K562 (cell line): Measurements from ENCODE around the gene ZNF276. TPM values are rescaled to one million over a fixed set of nuclear protein-coding genes. Genes with fewer than 3 reads are reported as not detected.
A peak's percentile ranks its signal among the peaks of the same experiment; 100 is the strongest.

Source experiments
- BACH1 ChIP-seq: fragments of 200-800 bp; sonication (Bioruptor generic); IDR thresholded peaks from 2 replicates; pipeline ENCODE4 v1.6.1; 2016; ENCODE audit warnings: missing genetic modification characterization, missing compliant biosample characterization
- BMI1 ChIP-seq: fragments of 150-350 bp; IDR thresholded peaks from 2 replicates; pipeline ENCODE4 v1.6.1; 2014; ENCODE audit warnings: low read length
- CBFA2T3 ChIP-seq: fragments of 450-650 bp; IDR thresholded peaks from 2 replicates; pipeline ENCODE4 v1.6.1; 2017
- CBX2 ChIP-seq: fragments of 200-600 bp; sonication (generic); IDR thresholded peaks from one replicate; pipeline ENCODE4 v1.6.1; 2012; ENCODE audit warnings: mild to moderate bottlenecking, low read length, inconsistent platforms; ENCODE audit not compliant: insufficient read depth, poor library complexity, severe bottlenecking
- ETS1 ChIP-seq: conservative IDR thresholded peaks from 2 replicates; pipeline ENCODE4 v1.6.1; 2011; ENCODE audit warnings: low read depth, mild to moderate bottlenecking, low read length; ENCODE audit not compliant: control insufficient read depth
- FOXK1 ChIP-seq: sonication (generic); formaldehyde crosslinking; IDR thresholded peaks from 2 replicates; pipeline ENCODE4 v1.8.0; 2022; ENCODE audit warnings: missing genetic modification reagents, mild to moderate bottlenecking, borderline replicate concordance
- HMBOX1 ChIP-seq: sonication (generic); IDR thresholded peaks from 2 replicates; pipeline ENCODE4 v1.6.1; 2016
- KAT7 ChIP-seq: sonication (generic); formaldehyde crosslinking; IDR thresholded peaks from 2 replicates; pipeline ENCODE4 v1.8.0; 2022; ENCODE audit warnings: missing genetic modification reagents, mild to moderate bottlenecking, borderline replicate concordance
- RBFOX2 ChIP-seq: fragments of 200-400 bp; formaldehyde crosslinking; IDR thresholded peaks from 2 replicates; pipeline ENCODE4 v1.6.1; 2017; ENCODE audit warnings: low read depth, mild to moderate bottlenecking, low read length, moderate library complexity
- SAFB ChIP-seq: fragments of 200-400 bp; formaldehyde crosslinking; IDR thresholded peaks from 2 replicates; pipeline ENCODE4 v1.6.1; 2017; ENCODE audit warnings: low read depth, low read length, borderline replicate concordance
- SIN3A ChIP-seq, 2 experiments: fragments of 150-350 bp in 1 of 2; IDR thresholded peaks; 2 replicates each; pipeline ENCODE4 v1.6.1; 2011 to 2016; ENCODE audit warnings: borderline replicate concordance in 2 of 2, low read depth in 2 of 2, low read length in 2 of 2, mild to moderate bottlenecking in 2 of 2, moderate library complexity in 2 of 2; ENCODE audit not compliant: control insufficient read depth in 1 of 2
- TEAD1 ChIP-seq, 2 experiments: fragments of 450-650 bp in 1 of 2; sonication (generic) in 1 of 2; formaldehyde crosslinking; IDR thresholded peaks; 2 replicates each; pipeline versions ENCODE4 v1.4.0 to v1.8.0; 2020 to 2022; ENCODE audit warnings: mild to moderate bottlenecking in 2 of 2, missing genetic modification reagents in 1 of 2
- THAP12 ChIP-seq: fragments of 250-450 bp; sonication (Bioruptor Pico); IDR thresholded peaks from 2 replicates; pipeline ENCODE4 v1.9.0; 2021; ENCODE audit warnings: mild to moderate bottlenecking, inconsistent platforms
- ZNF143 ChIP-seq: sonication (generic); formaldehyde crosslinking; IDR thresholded peaks from 2 replicates; pipeline ENCODE4 v1.9.0; 2022; ENCODE audit warnings: mild to moderate bottlenecking, missing genetic modification reagents
- ZNF197 ChIP-seq: fragments of 200-800 bp; sonication (Bioruptor generic); IDR thresholded peaks from 2 replicates; pipeline ENCODE4 v1.6.1; 2016; ENCODE audit warnings: low read depth, missing genetic modification characterization, missing compliant biosample characterization
- ZNF23 ChIP-seq: fragments of 250-450 bp; sonication (Bioruptor Pico); IDR thresholded peaks from 2 replicates; pipeline ENCODE4 v1.4.0; 2020; ENCODE audit warnings: mild to moderate bottlenecking
- polyA plus RNA-seq, 8 experiments: library from polyadenylated mRNA; depleted of rRNA in 4 of 8; stranded (reverse) in 5 of 8; unstranded in 3 of 8; fragments of >200 nt; fragmentation: Nextera tagmentation in 2 of 8; fragmentation: Illumina TruSeq in 1 of 8; extraction: Ambion mirVana in 2 of 8; extraction: Trizol in 1 of 8; gene quantifications; 2 replicates each; pipeline versions ENCODE4 v1.2.1 to v1.2.3, GENCODE V29; 2011 to 2014; ENCODE audit warnings: inconsistent platforms in 1 of 8, missing spikeins in 1 of 8
- total RNA-seq, 7 experiments: library from RNA; depleted of rRNA in 6 of 7; stranded (reverse); fragments of >200 nt in 6 of 7; fragmentation: Illumina TruSeq in 2 of 7; extraction: Trizol in 2 of 7; gene quantifications; 2 replicates each; pipeline versions ENCODE4 v1.2.1 to v1.2.3, GENCODE V29; 2011 to 2021; ENCODE audit warnings: low replicate concordance in 1 of 7
- TF ChIP-seq, protein P1 (sequence below): fragments of 250-450 bp; sonication (Bioruptor Pico); IDR thresholded peaks from 2 replicates; pipeline ENCODE4 v1.8.0; 2021; ENCODE audit warnings: borderline replicate concordance, mild to moderate bottlenecking, moderate library complexity; ENCODE audit not compliant: poor library complexity, severe bottlenecking
- TF ChIP-seq, protein P2 (sequence below): fragments of 450-650 bp; IDR thresholded peaks from 2 replicates; pipeline ENCODE4 v1.6.1; 2014; ENCODE audit warnings: low read depth, mild to moderate bottlenecking, moderate library complexity, borderline replicate concordance

Gene ZNF276
- total and polyA plus RNA-seq, 9 of the 15 experiments (the other 6 are each of a cell fraction or from before 2014, with no cell fraction given), result 0.49 to 43.9 (median 15.8) TPM

DNA sequence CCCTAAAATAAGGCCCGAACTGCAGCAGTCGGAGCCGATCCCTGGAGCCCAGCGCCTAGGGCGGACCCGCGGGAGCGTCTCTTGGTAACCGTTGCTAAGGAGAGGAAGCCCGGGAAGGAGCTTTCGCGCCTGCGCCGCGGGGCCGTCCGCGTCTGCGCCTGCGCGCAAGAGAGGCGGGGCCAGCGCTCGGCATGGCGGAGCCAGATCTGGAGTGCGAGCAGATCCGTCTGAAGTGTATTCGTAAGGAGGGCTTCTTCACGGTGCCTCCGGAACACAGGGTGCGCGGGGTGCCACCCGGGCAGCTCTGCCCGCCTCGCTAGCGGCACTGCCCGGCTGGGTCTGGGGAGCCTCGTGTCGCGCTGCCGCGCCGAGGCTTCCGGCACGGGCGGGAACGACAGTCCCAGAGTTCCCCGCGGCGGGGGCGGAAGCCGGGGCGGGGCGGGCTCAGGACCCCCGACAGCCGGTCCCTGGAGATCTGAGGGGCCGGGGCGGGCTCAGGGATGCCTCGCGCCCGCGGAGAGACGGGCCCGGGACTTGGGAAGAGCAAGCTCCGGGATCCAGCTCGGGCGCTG, 34.7 kb upstream of the ZNF276 start, which contains the start of gene CDK10 (continued):
- TF ChIP-seq ETS1, result peak; percentile 67
- TF ChIP-seq RBFOX2, result peak; percentile 85
- no peak for TF ChIP-seq CBX2
- peak; percentile 76 for TF ChIP-seq ZNF143 (CRISPR knock-in tag)
- TF ChIP-seq, protein P1, sequence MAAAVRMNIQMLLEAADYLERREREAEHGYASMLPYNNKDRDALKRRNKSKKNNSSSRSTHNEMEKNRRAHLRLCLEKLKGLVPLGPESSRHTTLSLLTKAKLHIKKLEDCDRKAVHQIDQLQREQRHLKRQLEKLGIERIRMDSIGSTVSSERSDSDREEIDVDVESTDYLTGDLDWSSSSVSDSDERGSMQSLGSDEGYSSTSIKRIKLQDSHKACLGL (CRISPR knock-in tag), result peak; percentile 76
- TF ChIP-seq BMI1, result peak; percentile 93
- no peak for TF ChIP-seq ZNF197 (CRISPR knock-in tag)
- TF ChIP-seq ZNF23 (CRISPR knock-in tag), result no peak
- TF ChIP-seq SAFB, result no peak
- TF ChIP-seq HMBOX1, result no peak
- TF ChIP-seq, protein P2, sequence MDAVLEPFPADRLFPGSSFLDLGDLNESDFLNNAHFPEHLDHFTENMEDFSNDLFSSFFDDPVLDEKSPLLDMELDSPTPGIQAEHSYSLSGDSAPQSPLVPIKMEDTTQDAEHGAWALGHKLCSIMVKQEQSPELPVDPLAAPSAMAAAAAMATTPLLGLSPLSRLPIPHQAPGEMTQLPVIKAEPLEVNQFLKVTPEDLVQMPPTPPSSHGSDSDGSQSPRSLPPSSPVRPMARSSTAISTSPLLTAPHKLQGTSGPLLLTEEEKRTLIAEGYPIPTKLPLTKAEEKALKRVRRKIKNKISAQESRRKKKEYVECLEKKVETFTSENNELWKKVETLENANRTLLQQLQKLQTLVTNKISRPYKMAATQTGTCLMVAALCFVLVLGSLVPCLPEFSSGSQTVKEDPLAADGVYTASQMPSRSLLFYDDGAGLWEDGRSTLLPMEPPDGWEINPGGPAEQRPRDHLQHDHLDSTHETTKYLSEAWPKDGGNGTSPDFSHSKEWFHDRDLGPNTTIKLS, result peak; percentile 40; the same call in 1 of the 2 replicates
- no peak for TF ChIP-seq FOXK1 (CRISPR knock-in tag)
- peak in 1 of 2 experiments; percentile 59; a peak in 2 of 4 replicates for TF ChIP-seq SIN3A (IDR thresholded peaks at IDR 0.05; ENCODE audit: borderline replicate concordance in 2 of 2, control insufficient read depth in 1 of 2, low read depth in 2 of 2, low read length in 2 of 2)
- peak in 1 of 2 experiments; percentile 61; a peak in 1 of 4 replicates for TF ChIP-seq TEAD1 (CRISPR knock-in tag; IDR thresholded peaks at IDR 0.05)
- TF ChIP-seq CBFA2T3, result no peak
- TF ChIP-seq THAP12 (CRISPR knock-in tag), result peak; percentile 71; the same call in 1 of the 2 replicates
- TF ChIP-seq KAT7, result peak; percentile 72; the same call in 1 of the 2 replicates
- no peak for TF ChIP-seq BACH1 (tag)
